ENCODE measurements around the gene SERPINA4.

The SERPINA4 gene

DNA sequence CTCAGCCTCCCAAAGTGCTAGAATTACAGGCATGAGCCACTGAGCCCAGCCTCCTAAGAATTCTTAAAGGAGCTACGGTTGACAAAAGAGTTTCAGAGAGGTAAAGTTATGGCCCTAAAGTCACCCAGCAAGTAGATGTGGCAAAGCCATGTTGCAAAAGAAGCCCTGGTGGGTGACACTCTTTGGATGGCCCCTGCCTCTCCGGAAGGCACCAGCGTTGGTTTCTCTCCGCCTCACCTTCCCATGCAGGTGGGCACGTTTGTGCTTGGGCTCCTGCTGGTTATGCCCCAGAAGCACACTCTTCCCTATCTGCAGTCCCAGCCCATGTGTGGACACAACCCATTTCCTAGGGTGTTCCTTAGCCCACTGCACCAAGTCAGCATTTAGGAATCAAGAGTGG lies 41.5 kb downstream of the SERPINA4 start:
- no peaks in the 10 kb centered on the region for H3K36me3 ChIP-seq (ENCODE audit: control insufficient read depth in 2 of 2, insufficient read depth in 1 of 2, low read length in 2 of 2)
- TF ChIP-seq ZNF24 (tag by site-specific recombination; IDR thresholded peaks at IDR 0.05) (no peak), ZNF292 (tag by site-specific recombination; IDR thresholded peaks at IDR 0.05; ENCODE audit: borderline replicate concordance, low read depth) (no peak), FEZF1 (tag by site-specific recombination; IDR thresholded peaks at IDR 0.05) (no peak), ZNF37A (tag by site-specific recombination; IDR thresholded peaks at IDR 0.05) (no peak), ZBTB11 (tag by site-specific recombination; conservative IDR thresholded peaks at IDR 0.05; ENCODE audit: low read depth) (no peak), ZBTB26 (tag by site-specific recombination; optimal IDR thresholded peaks at IDR 0.05) (no peak), ZNF404 (tag by site-specific recombination; IDR thresholded peaks at IDR 0.05) (no peak), ZNF223 (tag by site-specific recombination; IDR thresholded peaks at IDR 0.05) (no peak), ZNF664 (tag by site-specific recombination; IDR thresholded peaks at IDR 0.05) (no peak), TRIM28 (IDR thresholded peaks at IDR 0.05; ENCODE audit: borderline replicate concordance, low read length) (no peak), ZBTB21 (tag by site-specific recombination; IDR thresholded peaks at IDR 0.05) (no peak), ZNF248 (tag by site-specific recombination; IDR thresholded peaks at IDR 0.05) (no peak), ZNF350 (tag by site-specific recombination; IDR thresholded peaks at IDR 0.05) (no peak), ZBTB7A (tag by site-specific recombination; IDR thresholded peaks at IDR 0.05; ENCODE audit: low read depth) (no peak), ZBTB1 (tag by site-specific recombination; IDR thresholded peaks at IDR 0.05) (no peak), EGR2 (tag by site-specific recombination; IDR thresholded peaks at IDR 0.05; ENCODE audit: low read depth) (no peak), BCL11A (tag by site-specific recombination; IDR thresholded peaks at IDR 0.05; ENCODE audit: low read depth) (no peak), ZNF366 (tag by site-specific recombination; conservative IDR thresholded peaks at IDR 0.05) (no peak), ZNF10 (tag by site-specific recombination; IDR thresholded peaks at IDR 0.05) (no peak)
- TF ChIP-seq, protein P1, sequence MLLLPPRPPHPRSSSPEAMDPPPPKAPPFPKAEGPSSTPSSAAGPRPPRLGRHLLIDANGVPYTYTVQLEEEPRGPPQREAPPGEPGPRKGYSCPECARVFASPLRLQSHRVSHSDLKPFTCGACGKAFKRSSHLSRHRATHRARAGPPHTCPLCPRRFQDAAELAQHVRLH (tag by site-specific recombination; IDR thresholded peaks at IDR 0.05): no peak
- H3K4me3 ChIP-seq (ENCODE audit: low read depth, low read length): no peak overlapping the region
- POLR2A ChIA-PET: no interaction called here
- no peaks in the 10 kb centered on the region for H3K9me3 ChIP-seq (ENCODE audit: control insufficient read depth, insufficient read depth, low read depth, low read length)
- no peaks in the 10 kb centered on the region; the same call in 1 of the 2 replicates for H3K4me1 ChIP-seq (ENCODE audit: control insufficient read depth, insufficient read depth, low read length)
- H3K27ac ChIP-seq (ENCODE audit: extremely low read depth, low read depth, low read length): no peak overlapping the region
- CTCF ChIA-PET: no interaction called here

DNA sequence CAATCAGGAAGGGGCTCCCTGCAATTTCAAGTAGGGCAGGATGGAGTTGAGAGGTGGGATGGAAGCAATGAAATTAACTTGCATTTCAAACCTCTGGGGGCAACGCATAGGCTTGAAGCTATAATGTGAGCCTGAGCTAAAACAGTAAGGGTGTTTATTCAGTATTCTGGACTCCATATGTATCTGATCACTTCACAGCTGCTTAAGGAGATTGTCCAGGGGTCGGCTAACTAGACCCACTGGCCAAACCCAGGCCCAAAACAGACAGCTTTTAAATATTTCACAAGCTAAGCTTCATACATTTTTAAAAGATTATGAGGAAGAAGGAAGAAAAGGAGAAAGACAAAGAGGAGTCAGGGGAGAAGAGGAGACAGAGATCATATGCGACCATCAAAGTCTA lies 44.1 kb downstream of the SERPINA4 start:
- CTCF ChIA-PET: no interaction called here
- POLR2A ChIA-PET: no interaction called here
- TF ChIP-seq REST (tag by site-specific recombination; IDR thresholded peaks at IDR 0.05) (no peak), ZSCAN5A (tag by site-specific recombination; IDR thresholded peaks at IDR 0.05) (no peak), KLF16 (tag by site-specific recombination; IDR thresholded peaks at IDR 0.05) (no peak), ZNF530 (tag by site-specific recombination; IDR thresholded peaks at IDR 0.05; ENCODE audit: low read depth) (no peak), ZFP41 (tag by site-specific recombination; IDR thresholded peaks at IDR 0.05; ENCODE audit: borderline replicate concordance) (no peak), PATZ1 (tag by site-specific recombination; IDR thresholded peaks at IDR 0.05) (no peak)

More for the DNA sequence above, 44.1 kb downstream of the SERPINA4 start:
- Histone ChIP-seq H3K4me1 (ENCODE audit: control insufficient read depth, insufficient read depth, low read length) (no peaks in the 10 kb centered on the region), H3K4me3 (ENCODE audit: low read depth, low read length) (no peak overlapping the region), H3K27ac (ENCODE audit: extremely low read depth, low read depth, low read length) (no peak overlapping the region), H3K9me3 (ENCODE audit: control insufficient read depth, insufficient read depth, low read depth, low read length) (no peaks in the 10 kb centered on the region), H3K36me3 (ENCODE audit: control insufficient read depth in 2 of 2, insufficient read depth in 1 of 2, low read length in 2 of 2) (no peaks in the 10 kb centered on the region)

Measured in HEK293 (cell line).